Measurements from ENCODE around the gene HIRA. TPM values are rescaled to one million over a fixed set of nuclear protein-coding genes. Genes with fewer than 3 reads are reported as not detected.

The HIRA gene
- total RNA-seq, 1 donor from 2014 or later = 36.2 TPM

DNA sequence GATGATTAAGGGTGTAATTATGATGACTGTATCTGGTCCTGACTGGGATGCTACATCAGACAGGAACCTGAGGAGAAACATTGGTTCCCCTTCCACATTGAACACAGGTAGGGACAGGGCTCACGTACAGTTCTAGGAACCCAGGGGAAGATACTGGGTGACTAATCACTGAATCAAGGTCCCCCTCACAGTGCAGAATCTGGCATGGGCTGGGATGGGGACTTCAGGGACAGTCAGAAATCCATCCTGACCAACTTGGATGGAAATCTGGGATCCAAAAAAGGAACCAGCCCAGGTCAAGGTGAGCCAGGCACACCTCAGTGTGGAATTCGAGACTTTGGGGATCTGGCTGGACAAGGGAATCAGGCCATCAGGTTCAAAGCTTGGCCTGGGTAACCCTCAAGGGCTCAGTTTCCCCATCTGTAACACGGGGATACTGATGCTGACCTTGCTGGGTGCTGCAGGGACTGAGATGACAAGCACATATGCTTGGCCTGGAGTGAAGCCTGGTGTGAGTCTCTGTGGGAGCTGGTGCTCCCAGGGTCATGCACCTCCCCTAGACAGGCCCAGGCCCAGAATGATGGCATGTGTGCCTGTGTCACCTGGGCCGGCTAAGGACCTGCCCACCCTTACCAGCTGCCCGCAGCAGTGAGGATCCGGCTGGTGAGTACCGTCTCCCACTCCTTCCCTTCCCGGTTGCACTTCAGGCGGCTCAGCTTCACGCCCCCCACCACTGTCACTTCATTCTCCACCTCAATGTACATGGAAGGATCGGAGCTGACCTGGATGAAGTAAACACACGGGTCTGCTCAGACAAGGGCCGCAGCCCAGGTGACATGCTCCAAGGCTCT lies 72.6 kb downstream of the HIRA start:
- no peaks in the 10 kb centered on the region for H3K9me3 ChIP-seq
- no peaks in the 10 kb centered on the region for H3K27me3 ChIP-seq
- peak in 1 of 2 donors; percentile 47 for DNase-seq (ENCODE audit: low spot score in 2 of 2)
- H3K36me3 ChIP-seq = peaks cover 48 to 89% of the 10 kb centered on the region in 2 donors
- no peak overlapping the region for H3K27ac ChIP-seq
- H3K4me3 ChIP-seq = no peak overlapping the region
- TF ChIP-seq, protein P1, sequence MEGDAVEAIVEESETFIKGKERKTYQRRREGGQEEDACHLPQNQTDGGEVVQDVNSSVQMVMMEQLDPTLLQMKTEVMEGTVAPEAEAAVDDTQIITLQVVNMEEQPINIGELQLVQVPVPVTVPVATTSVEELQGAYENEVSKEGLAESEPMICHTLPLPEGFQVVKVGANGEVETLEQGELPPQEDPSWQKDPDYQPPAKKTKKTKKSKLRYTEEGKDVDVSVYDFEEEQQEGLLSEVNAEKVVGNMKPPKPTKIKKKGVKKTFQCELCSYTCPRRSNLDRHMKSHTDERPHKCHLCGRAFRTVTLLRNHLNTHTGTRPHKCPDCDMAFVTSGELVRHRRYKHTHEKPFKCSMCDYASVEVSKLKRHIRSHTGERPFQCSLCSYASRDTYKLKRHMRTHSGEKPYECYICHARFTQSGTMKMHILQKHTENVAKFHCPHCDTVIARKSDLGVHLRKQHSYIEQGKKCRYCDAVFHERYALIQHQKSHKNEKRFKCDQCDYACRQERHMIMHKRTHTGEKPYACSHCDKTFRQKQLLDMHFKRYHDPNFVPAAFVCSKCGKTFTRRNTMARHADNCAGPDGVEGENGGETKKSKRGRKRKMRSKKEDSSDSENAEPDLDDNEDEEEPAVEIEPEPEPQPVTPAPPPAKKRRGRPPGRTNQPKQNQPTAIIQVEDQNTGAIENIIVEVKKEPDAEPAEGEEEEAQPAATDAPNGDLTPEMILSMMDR (IDR thresholded peaks at IDR 0.05) = no peak
- intact Hi-C loops (cut with DNase I) = no loop called here
- H3K4me1 ChIP-seq = no peaks in the 10 kb centered on the region

DNA sequence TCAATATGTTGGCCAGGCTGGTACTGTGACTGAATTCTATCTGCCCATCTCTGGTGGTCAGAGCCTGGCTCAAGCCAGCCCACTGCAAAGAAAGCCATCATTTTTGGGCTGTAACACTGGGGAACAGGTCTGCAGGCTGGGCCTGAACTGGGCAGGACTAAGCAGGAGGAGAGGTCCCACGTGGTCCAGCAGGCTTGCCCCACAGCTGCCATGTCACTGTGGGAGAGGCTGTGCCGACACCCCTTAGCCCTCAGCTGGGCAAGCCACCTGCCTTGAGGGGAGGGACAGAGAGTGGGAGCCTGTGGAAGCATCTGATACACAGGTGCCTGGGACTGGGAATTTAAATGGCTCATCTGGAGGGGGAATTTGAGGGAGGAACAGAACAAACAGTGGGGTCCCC lies 73.3 kb downstream of the HIRA start:
- intact Hi-C loops (cut with DNase I) = no loop called here
- Histone ChIP-seq H3K36me3 (peaks cover 55 to 94% of the 10 kb centered on the region in 2 donors), H3K27me3 (no peaks in the 10 kb centered on the region)

DNA sequence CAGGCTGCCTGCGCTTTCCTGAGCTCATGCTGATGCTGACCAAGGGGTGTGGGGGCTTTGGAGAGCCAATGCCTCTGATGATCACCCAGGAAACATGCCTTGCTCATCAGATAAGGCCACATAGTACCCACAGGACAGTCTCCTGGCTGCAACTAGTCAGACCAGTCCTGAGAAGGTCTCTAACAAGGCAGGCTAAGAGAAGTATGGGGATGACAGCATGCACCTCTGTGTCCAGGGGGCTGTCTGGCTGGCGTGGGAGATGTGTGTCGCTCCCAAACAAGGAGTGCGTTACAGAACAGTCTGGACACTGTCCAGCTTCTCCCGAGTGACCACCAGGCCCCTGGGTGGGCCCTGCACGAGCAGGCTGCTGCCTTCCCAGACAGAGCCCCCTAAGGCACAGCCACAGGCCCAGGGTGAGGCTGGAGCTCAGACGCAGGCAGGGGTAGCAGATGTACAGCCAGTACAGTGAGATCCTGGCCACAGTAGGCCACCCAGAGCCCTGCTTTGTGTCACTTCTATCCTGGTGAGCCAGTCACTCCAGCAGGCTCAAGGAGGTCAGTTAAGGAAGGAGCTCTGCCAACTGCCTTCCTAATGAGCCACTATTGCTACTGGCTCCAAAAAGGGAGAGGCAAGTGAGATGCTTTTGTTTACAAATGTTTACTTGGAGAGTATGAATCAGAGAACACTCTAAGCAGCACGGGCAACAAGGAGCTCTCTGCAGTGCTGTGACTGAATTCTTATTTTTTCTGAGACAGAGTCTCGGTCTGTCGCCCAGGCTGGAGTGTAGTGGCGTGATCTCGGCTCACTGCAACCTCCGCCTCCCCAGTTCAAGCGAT lies 74.0 kb downstream of the HIRA start:
- no peak overlapping the region for H3K27ac ChIP-seq
- H3K36me3 ChIP-seq = peaks cover 59 to 95% of the 10 kb centered on the region in 2 donors
- intact Hi-C loops (cut with DNase I) = no loop called here
- H3K4me1 ChIP-seq = no peaks in the 10 kb centered on the region
- peak in 1 of 2 donors; percentile 49 for DNase-seq (ENCODE audit: low spot score in 2 of 2)
- H3K4me3 ChIP-seq = no peak overlapping the region
- no peaks in the 10 kb centered on the region for H3K9me3 ChIP-seq
- TF ChIP-seq, protein P1 (IDR thresholded peaks at IDR 0.05) = no peak
- no peaks in the 10 kb centered on the region for H3K27me3 ChIP-seq

More for the DNA sequence above, 73.3 kb downstream of the HIRA start:
- Histone ChIP-seq H3K4me3 (no peak overlapping the region), H3K9me3 (no peaks in the 10 kb centered on the region), H3K27ac (no peak overlapping the region), H3K4me1 (no peaks in the 10 kb centered on the region)
- no peak for DNase-seq (ENCODE audit: low spot score in 2 of 2)
- TF ChIP-seq, protein P1 (IDR thresholded peaks at IDR 0.05) = no peak

DNA sequence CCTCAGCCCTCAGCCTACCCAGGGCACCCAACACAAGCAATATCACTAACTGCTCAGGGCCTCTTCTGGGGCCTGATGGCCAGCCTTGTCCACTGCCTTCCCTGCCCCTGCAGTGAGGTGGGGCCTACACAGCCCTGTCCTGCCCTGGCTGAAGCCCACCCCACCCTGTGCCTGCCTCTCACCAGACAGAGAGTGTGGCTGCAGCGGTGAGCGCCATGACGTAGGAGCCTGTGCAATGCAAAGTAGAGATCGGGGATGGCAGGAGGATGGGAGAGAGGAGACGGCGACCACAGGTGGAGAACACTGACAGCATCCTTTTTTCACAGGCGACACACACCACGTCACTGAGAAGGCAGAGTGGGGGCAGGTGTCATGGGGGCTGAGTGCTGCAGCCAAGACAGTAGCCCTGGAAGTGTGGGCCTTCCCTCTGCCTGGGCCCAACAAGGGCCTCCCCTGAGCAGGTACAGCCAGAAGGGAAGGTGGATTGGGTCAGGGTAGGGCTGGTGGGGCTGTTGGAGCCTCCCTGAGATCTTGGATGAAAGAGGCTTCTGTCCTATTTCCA lies 74.7 kb downstream of the HIRA start:
- Histone ChIP-seq H3K9me3 (no peaks in the 10 kb centered on the region), H3K27me3 (no peaks in the 10 kb centered on the region), H3K36me3 (peaks cover 60 to 100% of the 10 kb centered on the region in 2 donors), H3K4me1 (no peaks in the 10 kb centered on the region), H3K27ac (no peak overlapping the region), H3K4me3 (no peak overlapping the region)
- peak in 1 of 2 donors; percentile 53 for DNase-seq (ENCODE audit: low spot score in 2 of 2)
- intact Hi-C loops (cut with DNase I) = no loop called here
- TF ChIP-seq, protein P1 (IDR thresholded peaks at IDR 0.05) = no peak

DNA sequence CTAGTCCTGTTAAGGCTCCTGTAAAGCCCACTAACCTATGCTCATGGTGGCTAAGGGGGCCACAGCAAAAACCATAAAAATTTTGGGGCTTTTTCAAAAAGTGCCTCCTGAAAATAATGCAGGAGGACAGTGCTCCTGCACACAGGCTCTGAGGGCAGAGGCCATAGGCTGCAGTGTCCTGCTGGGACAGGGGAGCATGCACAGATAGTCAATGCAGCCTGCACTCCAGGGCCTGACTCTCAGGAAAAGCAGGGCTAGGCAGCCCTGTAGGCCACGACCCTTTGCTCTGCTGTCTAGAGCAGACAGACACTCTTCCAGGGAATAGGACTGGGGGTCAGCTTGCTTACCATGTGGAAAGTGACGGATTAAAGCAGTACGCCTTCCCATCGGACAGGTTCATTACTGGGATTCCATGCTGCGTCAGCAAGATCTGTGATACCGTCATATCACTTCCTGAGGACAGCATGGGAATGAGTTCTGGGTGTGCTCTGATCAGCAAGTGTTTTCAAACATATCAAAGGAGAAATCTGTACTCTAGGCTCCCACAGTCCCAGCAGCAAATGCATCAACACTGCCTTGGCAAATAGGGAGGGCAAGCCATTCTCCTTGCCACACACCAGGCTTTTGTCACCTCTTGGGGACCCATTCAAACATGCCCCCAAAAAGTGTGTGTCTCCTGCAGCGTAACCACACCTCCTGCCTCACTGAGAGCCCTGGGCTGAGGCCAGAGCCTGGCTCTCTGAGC lies 75.9 kb downstream of the HIRA start:
- no peaks in the 10 kb centered on the region for H3K9me3 ChIP-seq
- peak in 1 of 2 donors; percentile 34 for DNase-seq (ENCODE audit: low spot score in 2 of 2)
- peaks cover 60 to 100% of the 10 kb centered on the region in 2 donors for H3K36me3 ChIP-seq
- no peak overlapping the region for H3K4me3 ChIP-seq
- TF ChIP-seq, protein P1 (IDR thresholded peaks at IDR 0.05) = no peak
- no peak overlapping the region for H3K27ac ChIP-seq
- intact Hi-C loops (cut with DNase I) = no loop called here
- no peaks in the 10 kb centered on the region for H3K4me1 ChIP-seq
- no peaks in the 10 kb centered on the region for H3K27me3 ChIP-seq

Measured in ascending aorta (tissue), 2 donors.